ENCODE measurements around the gene HEATR5A.
"Not testable (repeated sequence)": the region's sequence is repeated elsewhere in the genome, so short reads cannot be mapped to it uniquely, and the experiment has no call there.

HEATR5A gene

DNA sequence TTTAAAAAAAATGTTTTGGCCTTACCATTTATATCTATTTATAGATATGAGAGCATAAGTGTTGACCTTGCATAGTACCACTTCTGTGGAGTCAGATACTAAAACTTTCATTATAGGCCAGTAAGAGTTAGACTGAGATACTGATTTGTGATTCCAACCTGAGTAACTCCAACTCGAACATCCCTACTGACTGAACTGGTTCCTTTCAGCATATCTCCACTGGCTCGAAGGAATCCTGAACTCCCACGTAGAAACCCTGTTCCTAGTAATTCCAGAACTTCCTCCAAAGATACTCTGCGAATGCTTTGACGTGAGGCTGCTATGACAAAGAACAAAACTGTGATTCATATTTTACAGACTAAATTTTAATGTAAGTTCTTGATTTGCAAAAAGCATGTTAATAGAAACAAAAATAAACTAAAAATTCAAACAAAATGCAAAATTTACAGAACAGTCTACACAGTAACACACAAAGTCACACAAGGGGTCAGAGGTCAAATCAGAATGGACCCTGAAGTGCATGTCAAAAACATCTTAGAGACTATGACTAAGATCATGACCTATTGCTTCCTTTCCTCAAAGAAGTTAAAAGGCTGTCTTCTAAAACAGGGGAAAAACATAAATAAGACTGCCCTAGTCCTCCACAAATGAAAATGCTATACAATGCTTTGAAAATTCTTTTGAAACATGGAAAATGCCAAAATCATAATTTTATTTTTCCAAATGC lies 31.5 kb downstream of the HEATR5A start:
- no peak for DNase-seq (ENCODE audit: low spot score)

DNA sequence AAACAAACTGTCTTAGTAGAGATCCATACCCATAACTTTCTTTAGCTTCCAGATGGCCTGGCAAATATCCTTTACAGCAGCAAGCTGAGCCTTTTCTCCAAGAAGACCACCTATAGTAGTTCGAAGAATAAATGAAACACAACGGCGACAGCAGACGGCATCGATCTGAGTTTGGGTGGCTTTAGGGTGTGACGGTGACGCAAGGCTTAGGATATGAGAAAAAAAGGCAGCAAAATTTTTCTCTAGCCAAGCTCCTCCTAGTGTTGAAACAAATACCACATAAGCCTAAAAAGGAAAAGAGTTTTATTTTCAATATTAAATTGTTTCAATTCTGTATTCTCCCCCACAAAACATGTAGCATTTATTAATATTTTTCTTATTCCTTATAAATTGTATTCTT lies 33.3 kb downstream of the HEATR5A start:
- no peak for DNase-seq (ENCODE audit: low spot score)

DNA sequence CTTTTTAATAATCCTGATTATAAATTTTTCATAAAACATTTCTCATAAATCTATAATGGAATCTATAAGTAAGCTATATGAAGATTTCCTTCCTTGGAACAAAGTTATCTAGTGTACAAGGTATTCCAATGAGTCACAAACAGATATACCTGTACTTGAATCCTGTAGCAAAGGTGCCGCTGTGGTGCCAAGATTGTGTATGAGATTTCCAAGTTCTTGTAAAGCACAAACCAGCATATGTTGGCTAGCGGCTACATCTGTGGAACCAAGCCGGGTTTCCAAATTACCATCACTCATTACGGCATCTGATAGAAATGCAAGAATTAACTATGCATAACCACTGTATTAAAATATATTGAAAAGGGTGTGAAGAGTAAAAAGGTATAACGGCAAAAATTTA lies 34.1 kb downstream of the HEATR5A start:
- DNase-seq (ENCODE audit: low spot score): no peak

DNA sequence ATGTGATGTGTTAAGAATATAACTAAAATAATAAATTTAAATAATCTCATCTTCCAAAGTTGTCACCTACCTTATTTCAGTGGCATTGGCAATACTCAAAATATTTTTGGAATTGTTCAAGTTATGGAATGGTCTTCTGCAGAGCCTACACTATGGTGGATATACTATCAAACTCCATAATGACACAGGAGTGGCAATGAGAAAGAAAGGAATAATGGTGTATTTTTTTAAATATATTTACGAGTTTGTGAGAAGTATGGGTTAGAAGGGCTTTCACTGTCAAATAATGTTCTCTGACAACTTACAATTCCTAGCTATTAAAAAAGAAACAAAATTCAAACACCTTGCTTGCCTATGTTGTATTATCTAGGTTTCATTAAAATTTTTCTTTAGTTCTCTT lies 38.1 kb downstream of the HEATR5A start:
- DNase-seq (ENCODE audit: low spot score): no peak

DNA sequence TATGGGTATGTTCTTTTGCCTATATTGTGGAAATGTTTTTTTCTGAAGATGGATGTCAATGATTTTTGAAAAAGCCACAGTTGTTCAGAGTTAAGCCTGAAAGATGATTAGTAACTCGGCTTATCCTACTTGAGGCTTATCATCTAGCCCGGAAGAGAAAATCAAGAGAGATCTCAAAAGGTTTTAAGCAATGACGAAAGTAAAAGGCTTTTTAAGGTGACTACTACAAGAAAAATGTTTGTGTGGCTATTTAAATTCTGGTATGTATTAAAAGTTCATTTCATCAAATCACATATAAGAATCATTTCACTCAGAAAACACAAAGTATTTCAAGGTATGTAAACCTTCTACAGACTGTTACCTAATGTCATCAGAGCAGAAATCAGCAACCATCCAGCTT lies 40.2 kb downstream of the HEATR5A start:
- DNase-seq (ENCODE audit: low spot score): no peak

DNA sequence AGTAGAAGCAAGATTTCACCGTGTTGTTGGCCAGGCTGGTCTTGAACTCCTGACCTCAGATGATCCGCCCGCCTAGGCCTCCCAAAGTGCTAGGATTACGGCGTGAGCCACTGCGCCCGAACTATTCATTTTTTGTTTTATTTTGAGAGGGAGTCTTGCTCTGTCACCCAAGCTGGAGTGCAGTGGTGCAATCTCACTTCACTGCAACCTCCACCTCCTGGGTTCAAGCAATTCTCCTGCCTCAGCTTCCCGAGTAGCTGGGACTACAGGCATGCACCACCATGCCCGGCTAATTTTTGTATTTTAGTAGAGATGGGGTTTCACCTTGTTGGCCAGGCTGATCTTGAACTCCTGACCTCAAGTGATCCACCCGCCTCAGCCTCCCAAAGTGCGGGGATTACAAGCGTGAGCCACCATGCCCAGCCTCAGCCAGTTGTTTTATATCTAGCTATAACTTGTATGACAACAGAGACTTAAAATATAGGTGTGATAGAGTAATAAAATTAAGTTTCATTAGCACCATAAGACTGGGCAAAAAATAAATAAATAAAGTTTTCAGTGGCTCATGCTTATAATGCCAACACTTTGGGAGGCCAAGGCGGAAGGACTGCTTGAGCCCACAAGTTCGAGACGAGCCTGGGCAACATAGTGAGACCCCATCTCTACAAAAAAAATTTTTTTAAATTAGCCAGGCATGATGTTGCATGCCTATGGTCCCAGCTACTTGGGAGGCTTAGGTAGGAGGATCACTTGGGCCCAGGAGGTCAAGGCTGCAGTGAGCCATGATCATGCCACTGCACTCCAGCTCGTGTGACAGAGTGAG lies 41.0 kb downstream of the HEATR5A start:
- DNase-seq (ENCODE audit: low spot score): not testable (repeated sequence)

DNA sequence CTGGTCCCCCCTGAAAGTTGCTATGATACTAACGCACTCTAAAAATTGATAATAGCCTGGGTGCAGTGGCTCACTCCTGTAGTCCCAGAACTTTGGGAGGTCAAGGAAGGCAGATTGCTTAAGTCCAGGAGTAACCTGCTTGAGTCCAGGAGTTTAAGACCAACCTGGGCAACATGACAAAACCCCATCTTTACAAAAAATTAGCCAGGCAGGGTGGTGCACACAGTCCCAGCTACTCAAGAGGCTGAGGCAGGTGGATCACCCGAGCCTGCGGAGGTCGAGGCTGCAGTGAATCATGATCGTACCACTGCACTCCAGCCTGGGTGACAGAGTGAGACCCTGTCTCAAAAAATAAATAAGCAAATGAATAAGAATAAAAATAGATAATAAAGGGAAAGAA lies 42.9 kb downstream of the HEATR5A start:
- no peak for DNase-seq (ENCODE audit: low spot score)

DNA sequence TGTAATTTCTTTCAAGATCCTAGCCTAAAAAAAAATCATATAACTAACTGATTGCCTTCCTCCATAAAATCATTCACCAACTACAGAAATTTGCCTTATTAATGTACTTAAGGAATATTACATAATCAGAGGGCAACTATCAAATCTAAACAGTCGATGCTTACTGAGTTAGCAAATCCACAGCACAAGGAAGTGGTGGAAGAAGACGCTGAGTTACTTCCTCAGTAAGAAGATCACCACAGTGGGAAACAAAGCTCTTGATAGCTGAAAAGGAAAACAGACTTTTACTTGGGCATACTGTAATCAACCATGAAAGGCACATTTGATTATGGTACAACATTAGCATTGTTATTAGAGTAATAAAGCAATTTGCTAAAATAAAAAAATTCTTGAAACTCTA lies 48.7 kb downstream of the HEATR5A start:
- no peak for DNase-seq (ENCODE audit: low spot score)

DNA sequence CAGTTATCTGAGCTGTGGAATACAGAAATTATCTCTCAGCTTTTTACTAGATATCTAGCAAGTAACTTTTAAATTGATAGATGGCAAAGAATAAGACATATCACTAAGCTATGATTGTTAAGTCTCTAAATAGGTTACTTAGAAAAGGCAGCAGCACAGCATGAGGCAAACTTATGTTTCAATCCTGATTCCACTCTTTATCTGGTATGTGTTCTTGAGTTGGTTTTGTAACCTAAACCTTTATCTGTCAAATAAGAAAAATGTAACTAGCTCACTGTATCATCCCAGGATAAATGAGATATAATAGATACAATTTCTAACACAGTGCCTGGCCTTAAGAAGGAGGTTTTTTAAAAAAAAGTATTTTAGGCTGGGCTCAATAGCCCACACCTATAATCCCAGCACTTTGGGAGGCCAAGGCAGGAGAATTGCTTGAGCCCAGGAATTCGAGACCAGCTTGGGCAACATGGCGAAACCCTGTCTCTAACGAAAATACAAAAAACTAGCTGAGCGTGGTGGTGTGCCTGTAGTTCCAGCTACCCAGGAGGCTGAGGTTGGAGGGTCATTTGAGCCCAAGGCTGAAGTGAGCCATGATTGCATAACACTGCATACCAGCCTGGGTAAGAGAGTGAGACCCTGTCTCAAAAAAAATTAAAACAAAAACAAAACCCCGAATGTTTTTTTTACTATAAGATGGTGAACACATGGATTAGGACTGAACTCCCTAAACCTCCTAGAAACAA lies 56.8 kb downstream of the HEATR5A start:
- DNase-seq (ENCODE audit: low spot score): no peak

DNA sequence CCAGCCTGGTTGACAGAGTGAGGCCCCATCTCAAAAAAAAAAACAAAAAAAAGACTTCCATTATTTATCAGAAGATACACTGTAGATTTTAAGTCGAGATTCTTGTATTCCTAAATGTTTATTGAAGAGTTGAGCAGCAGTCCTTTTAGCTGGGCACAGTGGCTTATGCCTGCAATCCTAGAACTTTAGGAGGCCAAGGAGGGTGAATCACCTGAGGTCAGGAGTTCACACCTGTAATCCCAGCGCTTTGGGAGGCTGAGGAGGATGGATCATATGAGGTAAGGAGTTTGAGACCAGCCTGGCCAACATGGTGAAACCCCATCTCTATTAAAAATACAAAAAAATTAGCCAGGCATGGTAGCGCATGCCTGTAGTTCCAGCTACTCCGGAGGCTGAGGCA lies 57.6 kb downstream of the HEATR5A start:
- no peak for DNase-seq (ENCODE audit: low spot score)

DNA sequence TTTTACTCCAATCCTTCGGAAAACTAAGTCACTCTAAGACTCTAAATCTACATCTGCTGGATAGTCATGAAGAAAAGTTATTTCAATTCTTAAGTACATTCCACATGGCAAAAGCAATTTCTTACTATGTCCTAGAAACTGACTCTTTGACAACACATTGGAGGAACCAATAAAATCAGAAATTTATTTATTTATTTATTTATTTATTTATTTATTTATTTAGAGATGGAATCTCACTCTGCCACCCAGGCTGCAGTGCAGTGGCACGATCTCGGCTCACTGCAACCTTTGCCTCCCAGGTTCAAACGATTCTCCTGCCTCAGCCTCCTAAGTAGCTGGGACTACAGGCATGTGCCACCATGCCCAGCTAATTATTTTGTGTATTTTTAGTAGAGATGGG lies 58.6 kb downstream of the HEATR5A start:
- DNase-seq (ENCODE audit: low spot score): not testable (repeated sequence)

DNA sequence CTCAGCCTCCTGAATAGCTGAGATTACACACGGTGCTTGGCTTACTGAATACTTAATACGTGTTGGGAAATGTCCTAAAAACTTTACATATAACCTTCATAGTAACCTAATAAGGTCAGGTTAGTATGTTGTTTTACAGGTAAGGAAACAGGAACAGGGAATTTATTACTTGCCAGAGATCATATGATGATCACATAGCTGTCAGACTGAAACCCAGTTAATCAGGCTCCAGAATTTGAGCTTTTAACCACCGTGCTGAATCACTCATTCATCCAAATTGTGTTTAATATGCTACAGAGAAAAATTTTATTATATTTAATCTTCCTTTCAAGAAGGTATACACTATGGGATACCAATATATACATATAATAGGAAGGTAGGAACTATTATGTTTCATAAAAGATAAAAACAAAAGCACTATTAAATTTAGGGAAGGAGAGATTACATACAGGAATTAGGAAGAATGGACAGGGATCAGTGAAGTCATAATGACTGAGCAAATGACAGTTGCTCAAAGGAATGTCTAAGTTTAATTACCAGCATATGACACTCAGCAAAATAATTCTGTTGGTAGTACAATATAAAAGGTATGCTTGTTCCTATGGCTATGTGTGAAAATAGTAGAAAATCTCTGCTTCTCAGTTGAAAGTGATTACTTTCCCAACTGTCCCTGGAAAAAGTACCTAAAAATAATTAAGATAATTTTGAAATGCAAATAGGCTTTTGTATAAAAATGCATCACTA lies 59.3 kb downstream of the HEATR5A start:
- DNase-seq (ENCODE audit: low spot score): peak; percentile 62

DNA sequence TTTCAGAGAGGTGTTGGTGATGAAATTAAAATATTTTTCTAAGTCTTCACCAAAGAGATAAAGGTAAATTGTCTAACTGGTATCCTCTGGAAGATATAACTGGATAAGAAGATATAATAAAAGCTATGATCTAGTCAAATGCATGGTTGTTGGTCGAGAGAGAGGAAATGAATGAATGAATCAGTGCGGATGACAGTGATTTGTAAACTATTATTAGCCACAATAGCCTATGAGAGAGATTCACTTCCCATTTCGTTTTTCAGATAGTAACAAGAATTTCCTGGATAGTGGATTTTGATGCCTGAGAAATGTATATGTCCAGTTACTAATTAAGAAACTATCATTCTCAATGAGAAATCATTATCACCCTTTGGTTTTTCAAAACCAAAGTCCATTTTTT lies 63.1 kb downstream of the HEATR5A start:
- no peak for DNase-seq (ENCODE audit: low spot score)

DNA sequence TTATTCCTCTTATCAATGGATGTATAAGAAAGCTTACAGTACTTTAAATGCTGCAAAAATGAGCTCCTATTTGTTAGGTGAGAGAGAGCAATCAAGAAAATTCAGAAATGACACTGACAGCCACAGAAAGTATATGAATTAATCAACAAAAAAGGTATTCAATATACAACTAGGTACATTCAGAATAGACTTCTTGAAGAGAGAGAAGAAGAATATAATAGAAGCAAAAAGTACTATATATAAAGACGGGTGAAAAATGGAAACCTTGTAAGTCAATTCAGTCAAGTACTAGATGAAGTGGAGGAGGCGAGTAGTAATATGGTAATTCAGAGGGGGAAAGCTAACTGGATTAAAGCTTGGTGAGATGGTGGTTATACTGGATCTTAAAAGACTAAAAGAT lies 74.3 kb downstream of the HEATR5A start:
- no peak for DNase-seq (ENCODE audit: low spot score)

DNA sequence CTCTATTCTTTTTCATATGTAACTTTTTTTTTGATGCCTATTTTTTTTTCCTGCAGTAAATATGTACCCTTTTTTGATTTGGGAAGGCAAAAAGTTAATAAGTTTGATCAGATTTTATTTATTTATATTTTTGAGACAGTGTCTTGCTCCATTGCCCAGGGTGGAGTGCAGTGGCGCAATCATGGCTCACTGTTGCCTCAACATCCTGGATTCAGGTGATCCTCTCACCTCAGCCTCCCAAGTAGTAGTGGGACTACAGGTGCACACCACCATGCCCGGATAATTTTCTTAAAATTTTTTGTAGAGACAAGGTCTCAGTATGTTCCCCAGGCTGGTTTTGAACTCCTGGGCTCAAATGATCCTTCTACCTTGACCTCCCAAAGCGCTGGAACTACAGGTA lies 79.1 kb downstream of the HEATR5A start:
- DNase-seq (ENCODE audit: low spot score): no peak

DNA sequence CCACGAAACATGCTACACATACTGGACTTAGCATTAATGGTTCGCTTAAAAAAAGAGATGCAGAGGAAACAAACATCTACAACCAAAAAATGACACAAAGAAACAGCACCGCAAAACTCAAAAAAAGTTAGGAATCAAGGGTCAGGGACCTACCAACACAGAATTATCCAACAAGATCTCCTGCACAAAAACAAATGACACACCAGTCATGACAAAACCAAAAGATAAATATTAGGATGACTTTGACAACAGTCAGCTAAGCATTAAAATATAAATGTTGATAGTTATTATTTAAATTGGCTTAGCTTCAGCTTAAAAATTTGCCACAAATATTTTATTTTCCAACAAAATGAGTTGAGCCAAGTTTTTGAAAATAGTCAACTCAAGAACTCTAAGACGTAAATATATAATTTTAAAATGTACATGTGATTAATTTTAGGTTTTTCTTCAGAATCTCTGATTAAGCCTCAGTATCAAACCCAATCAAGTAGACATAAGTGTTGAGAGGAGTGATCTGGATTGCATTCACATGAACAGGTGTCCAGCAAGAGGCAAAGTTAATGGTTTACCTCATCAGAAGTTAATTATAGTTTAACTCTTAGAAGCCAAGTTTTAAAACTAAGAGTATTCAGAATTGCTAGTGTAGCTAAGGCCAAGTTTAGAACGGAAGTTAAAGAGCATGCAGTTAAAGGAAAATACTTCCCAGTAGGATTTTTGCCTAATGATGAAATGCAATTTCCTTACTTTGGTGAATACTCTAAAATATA lies 79.9 kb downstream of the HEATR5A start:
- no peak for DNase-seq (ENCODE audit: low spot score)

DNA sequence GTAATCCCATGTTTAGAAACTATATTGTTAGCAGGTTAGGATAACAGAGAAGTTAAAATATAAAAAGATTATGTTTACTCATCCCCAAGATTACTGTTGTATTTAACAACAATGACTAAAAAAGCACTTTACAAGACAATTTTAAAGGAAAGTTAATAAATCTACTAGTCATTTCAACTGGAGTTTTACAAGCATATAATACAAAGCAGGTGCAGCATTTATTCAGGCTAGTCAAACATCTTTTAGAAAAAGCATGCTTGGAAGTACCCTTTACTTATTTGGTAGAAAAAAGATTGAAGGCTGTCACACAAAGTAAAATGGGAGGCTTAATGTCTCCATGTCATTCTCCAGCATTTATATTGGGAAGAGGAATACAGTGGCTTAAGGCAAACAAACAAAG lies 80.6 kb downstream of the HEATR5A start:
- no peak for DNase-seq (ENCODE audit: low spot score)

DNA sequence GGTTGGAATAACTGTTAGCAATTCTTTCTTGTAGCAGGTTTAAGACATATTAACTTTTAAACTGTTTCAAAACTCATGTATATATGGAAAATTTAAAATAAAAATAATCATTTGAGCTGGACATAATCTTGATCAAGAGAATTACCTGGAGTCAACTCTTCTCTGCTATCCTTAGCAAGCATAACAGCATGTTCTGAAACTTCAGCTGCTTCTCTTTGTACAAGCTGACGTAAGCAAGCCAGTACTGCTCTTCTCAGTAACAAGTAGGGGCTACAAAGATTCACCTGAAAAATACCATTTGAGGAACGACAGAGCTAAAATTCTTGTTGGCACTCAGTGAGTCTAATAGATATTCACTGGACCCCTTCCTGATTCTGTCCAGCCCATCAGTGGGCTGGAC lies 83.0 kb downstream of the HEATR5A start:
- no peak for DNase-seq (ENCODE audit: low spot score)

DNA sequence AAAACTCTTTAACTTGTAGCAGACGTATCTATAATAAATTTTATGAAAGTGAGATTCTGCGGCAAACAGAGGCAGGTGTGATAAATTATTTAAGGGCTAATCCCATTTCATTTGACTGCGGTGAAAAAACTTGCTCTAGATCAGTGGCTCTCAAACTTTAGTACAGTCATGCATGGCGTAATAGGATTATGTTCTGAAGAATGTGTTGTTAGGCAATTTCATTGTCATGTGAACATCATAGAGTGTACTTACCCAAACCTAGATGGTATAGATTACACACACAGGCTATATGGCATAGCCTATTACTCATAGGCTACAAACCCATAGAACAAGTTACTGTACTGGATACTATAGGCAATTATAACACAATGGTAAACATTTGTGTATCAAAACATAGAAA lies 83.7 kb downstream of the HEATR5A start:
- DNase-seq (ENCODE audit: low spot score): no peak

DNA sequence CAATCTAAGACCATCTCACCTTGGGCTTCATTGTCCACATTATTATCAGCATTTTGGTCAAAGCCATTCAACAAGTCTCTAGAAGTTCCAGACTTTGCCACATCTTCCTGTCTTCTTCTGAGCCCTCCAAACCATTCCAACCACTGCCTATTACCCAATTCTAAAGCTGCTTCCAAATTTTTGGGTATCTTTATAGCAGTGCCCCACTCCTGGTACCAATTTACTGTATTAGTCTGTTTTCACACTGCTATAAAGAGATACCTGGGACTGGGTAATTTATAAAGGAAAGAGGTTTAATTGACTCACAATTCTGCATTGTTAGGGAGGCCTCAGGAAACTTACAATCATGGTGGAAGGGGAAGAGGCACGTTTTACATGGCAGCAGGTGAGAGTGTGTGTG lies 89.0 kb downstream of the HEATR5A start:
- not testable (repeated sequence) for DNase-seq (ENCODE audit: low spot score)

DNA sequence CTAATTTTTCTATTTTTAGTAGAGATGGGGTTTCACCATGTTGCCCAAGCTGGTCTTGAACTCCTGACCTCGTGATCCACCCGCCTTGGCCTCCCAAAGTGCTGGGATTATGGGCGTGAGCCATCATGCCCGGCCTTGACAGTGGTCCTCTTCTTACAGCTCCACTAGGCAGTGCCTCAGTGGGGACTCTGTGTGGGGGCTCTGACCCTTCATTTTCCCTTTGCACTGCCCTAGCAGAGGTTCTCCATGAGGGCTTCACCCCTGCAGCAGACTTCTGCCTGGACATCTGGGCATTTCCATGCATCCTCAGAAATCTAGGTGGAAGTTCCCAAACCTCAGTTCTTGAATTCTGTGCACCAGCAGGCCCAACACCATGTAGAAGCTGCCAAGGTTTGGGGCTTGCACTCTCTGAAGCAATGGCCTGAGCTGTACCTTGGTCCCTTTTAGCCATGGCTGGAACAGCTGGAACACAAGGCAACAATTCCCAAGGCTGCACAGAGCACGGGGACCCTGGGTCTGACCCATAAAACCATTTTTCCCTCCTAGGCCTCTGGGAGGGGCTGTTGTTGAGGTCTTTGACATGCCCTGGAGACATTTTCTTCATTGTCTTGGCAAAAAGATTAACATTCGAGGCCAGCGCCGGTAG lies 90.4 kb downstream of the HEATR5A start:
- not testable (repeated sequence) for DNase-seq (ENCODE audit: low spot score)
